GM18870 (cell line): ENCODE results near the gene DEFB121.
"Not testable (repeated sequence)": the region's sequence is repeated elsewhere in the genome, so short reads cannot be mapped to it uniquely, and the experiment has no call there.

ENCODE experiments used
- ATAC-seq: cut with Tn5 transposase; IDR thresholded peaks from one replicate; pipeline ENCODE4 v1.9.1; 2021; ENCODE audit warnings: moderate library complexity; ENCODE audit not compliant: unreplicated experiment

DEFB121 gene

GRCh38 chr20:31364272-31364671 lies 41.7 kb downstream of the DEFB121 start:
- ATAC-seq = not testable (repeated sequence)

- ATAC-seq = no peak
Measured at GRCh38 chr20:31363295-31363694, 42.7 kb downstream of the DEFB121 start.

- no peak for ATAC-seq
Measured at GRCh38 chr20:31355981-31356380, 50.0 kb downstream of the DEFB121 start.
